ENCODE results near the gene COMMD1.
"Not testable (repeated sequence)": the region's sequence is repeated elsewhere in the genome, so short reads cannot be mapped to it uniquely, and the experiment has no call there.

Gene COMMD1

DNA sequence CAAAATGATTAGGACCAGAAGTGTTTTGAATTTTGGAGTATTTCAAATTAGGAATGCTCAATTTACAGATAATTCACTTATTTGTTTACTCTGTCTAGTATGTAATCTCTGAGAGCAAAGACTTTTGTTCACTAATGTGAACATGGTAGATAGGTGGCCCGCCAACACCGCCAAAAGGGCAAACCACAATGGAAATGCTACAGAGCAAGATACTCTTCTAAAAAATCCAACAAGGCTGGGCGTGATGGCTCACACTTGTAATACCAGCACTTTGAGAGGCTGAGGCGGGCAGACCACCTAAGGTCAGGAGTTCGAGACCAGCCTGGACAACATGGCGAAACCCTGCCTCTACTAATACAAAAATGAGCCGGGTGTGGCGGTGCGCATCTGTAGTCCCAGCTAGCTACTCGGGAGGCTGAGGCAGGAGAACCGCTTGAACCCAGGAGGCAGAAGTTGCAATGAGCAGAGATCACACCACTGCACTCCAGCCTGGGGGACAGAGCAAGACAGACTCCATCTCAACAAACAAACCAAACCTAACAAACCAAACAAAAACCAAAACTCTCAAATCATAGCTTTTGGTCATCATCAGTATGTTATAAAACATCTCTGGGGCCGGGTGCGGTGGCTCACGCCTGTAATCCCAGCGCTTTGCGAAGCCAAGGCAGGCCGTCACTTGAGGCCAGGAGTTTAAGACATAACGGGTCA, 19.4 kb upstream of the COMMD1 start:
- H3K27me3 ChIP-seq: no peaks in the 10 kb centered on the region
- H3K9me3 ChIP-seq: no peaks in the 10 kb centered on the region
- TF ChIP-seq Cebpa-rat (IDR thresholded peaks at IDR 0.05): no peak
- H3K4me1 ChIP-seq: peaks cover 24% of the 10 kb centered on the region
- H3K4me3 ChIP-seq: no peak overlapping the region
- H3K9ac ChIP-seq: peak overlapping the region; percentile 97; the same call in 1 of the 2 replicates
- H4K20me1 ChIP-seq: peaks cover 58% of the 10 kb centered on the region
- peaks cover 59% of the 10 kb centered on the region for H3K36me3 ChIP-seq
- H3K27ac ChIP-seq: no peak overlapping the region
- peak overlapping the region; percentile 90 for H3K4me2 ChIP-seq

DNA sequence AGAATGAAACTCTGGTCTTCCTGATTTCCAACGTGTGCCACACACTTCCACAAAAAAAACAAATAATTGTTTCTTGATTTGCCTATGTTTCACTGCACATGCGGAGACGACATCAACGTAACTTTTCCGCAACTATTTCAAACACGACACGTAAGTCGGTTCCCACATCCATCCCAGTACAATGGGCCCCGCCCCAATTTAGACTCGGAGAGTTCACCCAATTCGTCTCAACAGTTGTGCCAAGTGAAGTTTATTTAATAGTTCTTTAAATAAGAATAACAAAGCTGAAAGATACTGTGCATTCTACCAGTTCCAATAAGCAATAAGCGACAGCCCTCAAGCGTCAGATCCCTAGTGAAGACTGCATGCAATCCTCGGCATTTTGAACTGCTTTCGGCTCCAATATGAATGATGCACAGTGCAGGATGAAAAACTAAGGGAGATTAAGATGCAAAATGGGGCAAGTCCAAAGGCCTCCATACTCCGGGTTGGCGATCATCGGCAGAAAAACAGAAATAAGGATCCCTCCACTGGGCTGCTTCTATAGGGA, 17.7 kb upstream of the COMMD1 start:
- Histone ChIP-seq H3K27me3 (no peaks in the 10 kb centered on the region), H3K27ac (peak overlapping the region; percentile 90), H3K4me2 (peak overlapping the region; percentile 90), H3K9me3 (no peaks in the 10 kb centered on the region), H3K4me3 (peak overlapping the region; percentile 88), H3K9ac (peak overlapping the region; percentile 97), H3K4me1 (peaks cover 24% of the 10 kb centered on the region), H3K36me3 (peaks cover 44% of the 10 kb centered on the region), H4K20me1 (peaks cover 54% of the 10 kb centered on the region)
- TF ChIP-seq Cebpa-rat (IDR thresholded peaks at IDR 0.05): no peak

DNA sequence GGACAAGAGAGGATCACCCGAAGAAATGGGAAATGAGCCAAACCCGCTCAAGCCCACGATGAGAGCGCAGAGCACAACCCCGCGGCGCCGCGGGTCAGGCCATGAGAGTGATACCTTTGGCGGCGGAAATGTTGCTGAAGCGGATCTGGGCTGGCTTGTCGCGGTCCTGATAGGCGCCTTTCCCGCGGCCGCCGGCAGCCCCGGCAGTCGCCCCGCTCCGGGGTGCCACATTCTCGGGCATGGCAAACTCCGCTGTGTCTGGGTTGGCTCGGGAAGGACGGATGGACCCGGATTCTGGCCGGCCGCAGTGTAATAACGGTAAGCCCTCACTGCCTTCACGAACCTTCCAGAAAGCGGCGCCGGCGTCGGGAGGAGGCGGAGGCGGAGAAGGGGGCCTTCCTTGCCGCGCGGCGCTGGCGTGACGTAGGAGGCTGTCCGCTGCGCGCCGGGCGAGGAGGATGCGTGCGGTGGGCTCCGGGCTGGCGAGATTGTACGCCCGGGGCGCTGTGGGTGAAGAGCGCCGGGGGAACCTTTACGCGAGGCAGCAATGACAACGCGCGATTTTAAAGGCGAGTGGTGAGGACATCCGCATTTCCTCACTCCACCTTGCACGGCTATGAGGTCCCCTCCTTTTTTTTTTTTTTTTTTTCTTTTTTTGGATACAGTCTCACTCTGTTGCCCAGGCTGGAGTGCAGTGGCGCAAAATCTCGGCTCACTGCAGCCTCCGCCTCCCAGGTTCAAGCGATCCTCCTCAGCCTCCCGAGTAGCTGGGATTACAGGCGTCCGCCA, 17.0 kb upstream of the COMMD1 start, which contains the start of gene CCT4:
Gene CCT4, minus strand, starts transcription at position 390 of the 789 bp plus-strand sequence. Its CDS starts 149 bp downstream, at position 241.
- H3K9ac ChIP-seq: peak within 1 kb of the TSS; percentile 97
- peaks cover 48% of the 10 kb centered on the region for H4K20me1 ChIP-seq
- peak within 1 kb of the TSS; percentile 88 for H3K4me3 ChIP-seq
- H3K27ac ChIP-seq: peak within 1 kb of the TSS; percentile 90
- H3K4me1 ChIP-seq: peaks cover 24% of the 10 kb centered on the region
- no peak for TF ChIP-seq Cebpa-rat (IDR thresholded peaks at IDR 0.05)
- no peaks in the 10 kb centered on the region for H3K27me3 ChIP-seq
- peak within 1 kb of the TSS; percentile 90 for H3K4me2 ChIP-seq
- peaks cover 38% of the 10 kb centered on the region for H3K36me3 ChIP-seq
- no peaks in the 10 kb centered on the region for H3K9me3 ChIP-seq

DNA sequence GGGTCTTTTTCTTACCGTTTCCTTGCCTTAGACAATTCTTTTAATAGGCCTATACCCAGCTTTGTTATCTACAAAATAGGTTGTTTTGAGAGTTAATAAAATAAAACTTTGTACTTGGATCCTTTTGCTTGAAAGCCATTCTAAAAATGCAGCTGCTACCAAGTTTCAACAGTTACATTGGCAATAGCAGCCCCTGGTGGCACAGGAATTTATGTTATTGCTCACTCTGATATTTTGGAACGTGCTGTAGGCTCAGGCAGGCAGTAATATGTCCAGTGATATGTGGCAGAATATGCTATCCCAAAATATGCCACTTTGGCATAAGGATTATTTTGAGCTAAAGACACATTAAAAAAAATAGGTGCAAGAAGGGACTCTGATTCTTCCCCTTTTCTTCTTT, 6.7 kb upstream of the COMMD1 start:
- no peaks in the 10 kb centered on the region for H4K20me1 ChIP-seq
- no peaks in the 10 kb centered on the region for H3K27me3 ChIP-seq
- no peak overlapping the region for H3K27ac ChIP-seq
- H3K4me2 ChIP-seq: no peak overlapping the region
- no peak overlapping the region for H3K4me3 ChIP-seq
- TF ChIP-seq Cebpa-rat (IDR thresholded peaks at IDR 0.05): no peak
- H3K36me3 ChIP-seq: no peaks in the 10 kb centered on the region
- no peaks in the 10 kb centered on the region for H3K9me3 ChIP-seq
- no peaks in the 10 kb centered on the region for H3K4me1 ChIP-seq
- H3K9ac ChIP-seq: no peak overlapping the region

DNA sequence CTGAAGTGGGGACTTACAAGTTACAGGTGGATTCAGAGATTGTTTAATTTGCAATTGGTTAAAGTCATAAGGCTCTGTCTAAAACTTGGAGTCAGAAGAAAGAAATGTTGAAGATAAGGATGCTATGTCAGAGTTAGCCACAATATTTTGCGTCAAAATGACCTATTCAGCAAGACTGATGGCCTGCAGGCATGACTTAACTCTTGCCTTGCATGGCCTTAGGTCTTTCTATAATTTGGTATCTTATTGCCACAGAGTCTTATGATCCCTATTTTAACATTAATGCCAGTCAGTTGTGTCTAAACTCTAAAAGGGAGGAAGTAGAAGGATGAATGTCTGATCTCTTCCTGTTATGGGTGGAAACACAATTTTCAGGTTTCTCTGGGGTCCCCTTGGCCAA, 5.2 kb upstream of the COMMD1 start:
- no peaks in the 10 kb centered on the region for H3K9me3 ChIP-seq
- H3K36me3 ChIP-seq: no peaks in the 10 kb centered on the region
- no peak for TF ChIP-seq Cebpa-rat (IDR thresholded peaks at IDR 0.05)
- H3K4me3 ChIP-seq: no peak overlapping the region
- H4K20me1 ChIP-seq: no peaks in the 10 kb centered on the region
- H3K4me1 ChIP-seq: peaks cover 6% of the 10 kb centered on the region; the same call in 1 of the 2 replicates
- H3K27ac ChIP-seq: no peak overlapping the region
- no peak overlapping the region for H3K4me2 ChIP-seq
- H3K9ac ChIP-seq: no peak overlapping the region
- H3K27me3 ChIP-seq: no peaks in the 10 kb centered on the region

DNA sequence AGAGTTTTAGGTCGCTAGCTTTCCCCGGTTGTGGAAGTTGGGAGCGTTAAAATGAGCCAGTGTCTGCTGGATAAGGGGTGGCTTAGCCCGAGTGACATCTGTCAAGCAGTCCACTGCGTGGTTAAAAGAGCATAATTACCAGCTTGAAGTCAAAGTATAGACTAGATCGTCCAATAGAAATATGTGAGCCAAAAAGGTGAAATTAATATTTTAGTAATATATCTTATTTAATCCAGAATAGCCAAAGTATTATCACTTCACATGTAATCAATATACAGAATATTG, 654 bp downstream of the COMMD1 start:
- Histone ChIP-seq H3K4me1 (peaks cover 23% of the 10 kb centered on the region), H3K27me3 (no peaks in the 10 kb centered on the region), H3K9ac (peak overlapping the region; percentile 90), H3K9me3 (no peaks in the 10 kb centered on the region), H3K4me3 (peak overlapping the region; percentile 79), H3K36me3 (0 out of 2 replicates have a peak, but pooled peaks cover 7% of the 10 kb centered on the region), H3K4me2 (peak overlapping the region; percentile 88), H4K20me1 (no peaks in the 10 kb centered on the region), H3K27ac (peak overlapping the region; percentile 79)
- TF ChIP-seq Cebpa-rat (IDR thresholded peaks at IDR 0.05): no peak

DNA sequence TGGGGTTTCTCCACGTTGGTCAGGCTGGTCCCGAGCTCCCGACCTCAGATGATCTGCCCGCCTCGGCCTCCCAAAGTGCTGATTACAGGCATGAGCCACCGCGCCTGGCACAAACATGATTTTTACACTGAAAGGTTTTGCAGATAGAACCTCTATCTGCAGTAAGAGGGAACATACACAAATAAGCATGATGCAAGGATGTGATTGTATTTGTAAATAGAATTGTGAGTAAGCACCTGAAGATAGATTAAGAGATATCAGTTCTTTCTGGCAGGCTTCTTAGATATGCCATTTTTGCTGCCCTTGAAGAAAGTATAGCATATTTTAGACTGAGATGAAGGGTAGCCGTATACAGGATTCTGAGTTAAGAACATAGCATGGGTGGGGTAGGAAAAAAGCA, 3.6 kb downstream of the COMMD1 start:
- no peaks in the 10 kb centered on the region for H3K9me3 ChIP-seq
- H3K4me3 ChIP-seq: no peak overlapping the region
- no peak overlapping the region for H3K27ac ChIP-seq
- H3K27me3 ChIP-seq: no peaks in the 10 kb centered on the region
- H3K9ac ChIP-seq: no peak overlapping the region
- no peak overlapping the region for H3K4me2 ChIP-seq
- H3K4me1 ChIP-seq: peaks cover 23% of the 10 kb centered on the region
- TF ChIP-seq Cebpa-rat (IDR thresholded peaks at IDR 0.05): no peak
- no peaks in the 10 kb centered on the region for H4K20me1 ChIP-seq
- 0 out of 2 replicates have a peak, but pooled peaks cover 7% of the 10 kb centered on the region for H3K36me3 ChIP-seq

DNA sequence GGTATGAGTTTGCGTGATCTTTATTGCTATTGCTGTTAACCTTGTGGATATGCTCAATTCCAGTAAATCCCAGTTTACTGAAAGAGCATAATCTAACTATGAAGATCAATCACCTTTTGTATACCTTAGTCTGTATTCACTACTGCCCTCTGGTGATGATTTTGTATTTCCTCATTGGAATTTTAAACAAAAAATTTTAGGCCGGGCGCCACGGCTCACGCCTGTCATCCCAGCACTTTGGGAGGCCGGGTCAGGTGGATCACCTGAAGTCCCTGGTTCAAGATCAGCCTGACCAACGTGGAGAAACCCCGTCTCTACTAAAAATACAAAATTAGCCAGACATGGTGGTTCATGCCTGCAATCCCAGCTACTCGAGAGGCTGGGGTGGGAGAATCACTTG, 5.1 kb downstream of the COMMD1 start:
- H3K27me3 ChIP-seq: no peaks in the 10 kb centered on the region
- H3K4me3 ChIP-seq: no peak overlapping the region
- TF ChIP-seq Cebpa-rat (IDR thresholded peaks at IDR 0.05): no peak
- no peak overlapping the region for H3K4me2 ChIP-seq
- H3K4me1 ChIP-seq: peaks cover 17% of the 10 kb centered on the region
- 0 out of 2 replicates have a peak, but pooled peaks cover 7% of the 10 kb centered on the region for H3K36me3 ChIP-seq
- H3K9me3 ChIP-seq: no peaks in the 10 kb centered on the region
- no peaks in the 10 kb centered on the region for H4K20me1 ChIP-seq
- no peak overlapping the region for H3K27ac ChIP-seq
- H3K9ac ChIP-seq: no peak overlapping the region

DNA sequence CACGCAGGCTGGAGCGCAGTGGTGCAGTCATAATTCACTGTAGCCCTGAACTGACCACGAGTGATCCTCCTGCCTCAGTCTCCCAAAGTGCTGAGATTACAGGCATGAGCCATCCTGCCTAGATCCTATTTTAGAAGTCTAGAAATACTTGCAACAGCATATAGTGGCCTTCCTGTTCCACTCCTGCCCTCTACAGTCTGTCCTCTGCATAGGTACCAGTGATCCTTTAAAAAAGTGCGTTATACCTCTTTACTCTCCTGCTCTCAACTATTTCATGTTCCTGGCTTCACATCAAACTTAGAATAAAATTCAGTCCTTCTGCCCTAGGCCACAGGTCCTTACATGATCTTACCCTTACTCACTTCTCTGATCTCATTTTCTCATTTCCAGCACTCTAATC, 6.0 kb downstream of the COMMD1 start:
- Histone ChIP-seq H3K36me3 (0 out of 2 replicates have a peak, but pooled peaks cover 7% of the 10 kb centered on the region), H3K27ac (no peak overlapping the region), H3K4me2 (no peak overlapping the region), H3K4me3 (no peak overlapping the region), H4K20me1 (no peaks in the 10 kb centered on the region), H3K4me1 (peaks cover 12% of the 10 kb centered on the region), H3K9ac (no peak overlapping the region), H3K9me3 (no peaks in the 10 kb centered on the region), H3K27me3 (no peaks in the 10 kb centered on the region)
- no peak for TF ChIP-seq Cebpa-rat (IDR thresholded peaks at IDR 0.05)

DNA sequence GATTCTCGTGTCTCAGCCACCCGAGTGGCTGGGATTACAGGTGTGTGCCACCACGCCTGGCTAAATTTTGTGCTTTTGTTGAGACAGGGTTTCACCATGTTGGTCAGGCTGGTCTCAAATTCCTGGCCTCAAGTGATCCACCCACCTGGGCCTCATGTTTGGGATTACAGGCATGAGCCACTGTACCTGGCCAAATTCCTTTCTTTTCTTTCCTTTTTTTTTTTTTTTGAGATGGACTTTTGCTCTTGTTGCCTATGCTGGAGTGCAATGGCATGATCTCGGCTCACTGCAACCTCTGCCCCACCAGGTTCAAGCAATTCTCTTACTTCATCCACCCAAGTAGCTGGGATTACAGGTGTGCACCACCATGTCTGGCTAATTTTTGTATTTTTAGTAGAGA, 9.3 kb downstream of the COMMD1 start:
- not testable (repeated sequence) for H3K4me2 ChIP-seq

More for the DNA sequence above, 9.3 kb downstream of the COMMD1 start:
- H3K27ac ChIP-seq, H3K9ac ChIP-seq, H3K27me3 ChIP-seq, H3K9me3 ChIP-seq, H4K20me1 ChIP-seq, H3K36me3 ChIP-seq, H3K4me1 ChIP-seq, H3K4me3 ChIP-seq: not testable (repeated sequence)
